Endothelial cell of umbilical vein (primary cell): ENCODE results near the gene PTGDS. TPM values are rescaled to one million over a fixed set of nuclear protein-coding genes. Genes with fewer than 3 reads are reported as not detected.

ENCODE experiments used
- BruUV-seq: library from RNA; stranded (reverse); fragments of 400-500 nt; replicated peaks from 2 replicates; lab custom pipeline; 2021; lab: Mats Ljungman, UMichigan
- CTCF ChIA-PET: fragments of 300-600, 350-600 bp; sonication (Branson Sonifier 250); formaldehyde crosslinking; loops from one replicate; lab custom pipeline; 2021; ENCODE audit warnings: antibody characterized with exemption, inconsistent platforms; lab: Charles Lee
- POLR2A ChIA-PET: fragments of 300-600, 350-600 bp; sonication (Branson Sonifier 250); formaldehyde crosslinking; loops from one replicate; lab custom pipeline; 2021; ENCODE audit warnings: antibody characterized with exemption, inconsistent platforms; lab: Charles Lee
- DNase-seq: peaks from one replicate; pipeline ENCODE4 v3.0.0-alpha.2; 2011; ENCODE audit warnings: low read depth, low spot score
- FAIRE-seq: peaks from 2 replicates; lab custom pipeline; 2011; peaks lifted over from hg19 to GRCh38; lab: Jason Lieb, UNC
- H2AFZ ChIP-seq: 2 replicates; pipeline ENCODE4 v1.6.0; 2012; ENCODE audit warnings: low read depth, low read length, control low read depth, inconsistent platforms
- H3K27ac ChIP-seq: 2 replicates; pipeline ENCODE4 v1.5.1; 2011; ENCODE audit warnings: low read depth, mild to moderate bottlenecking, control low read depth, low read length, moderate library complexity; ENCODE audit not compliant: insufficient read depth
- H3K27me3 ChIP-seq, 2 experiments: 2 replicates each; pipeline versions ENCODE4 v1.6.0 to v1.6.1; 2011; ENCODE audit warnings: low read length in 2 of 2, mixed read lengths in 1 of 2; ENCODE audit not compliant: control insufficient read depth in 2 of 2, insufficient read depth in 2 of 2
- H3K36me3 ChIP-seq, 2 experiments: 2 replicates in 1 of 2; 3 replicates in 1 of 2; pipeline ENCODE4 v1.5.1; 2011; ENCODE audit warnings: low read length in 2 of 2, mild to moderate bottlenecking in 1 of 2, moderate library complexity in 1 of 2; ENCODE audit not compliant: control insufficient read depth in 2 of 2, insufficient read depth in 2 of 2; ENCODE audit errors: extremely low read depth in 1 of 2
- H3K4me1 ChIP-seq: 3 replicates; pipeline ENCODE4 v1.5.1; 2011; ENCODE audit warnings: mild to moderate bottlenecking, low read length; ENCODE audit not compliant: control insufficient read depth, insufficient read depth; ENCODE audit errors: extremely low read depth
- H3K4me2 ChIP-seq: 2 replicates; pipeline ENCODE4 v1.6.1; 2011; ENCODE audit warnings: low read length, control low read depth, mixed read lengths; ENCODE audit not compliant: insufficient read depth
- H3K4me3 ChIP-seq, 3 experiments: fragments of 200-600 bp in 1 of 3; sonication (generic), shearing (Covaris generic) in 1 of 3; replicated peaks in 1 of 3; 2 replicates each; pipeline ENCODE4 v1.5.1; 2011 to 2016; ENCODE audit warnings: control low read depth in 3 of 3, low read length in 3 of 3, mild to moderate bottlenecking in 2 of 3, inconsistent platforms in 1 of 3, low read depth in 1 of 3, moderate library complexity in 1 of 3; ENCODE audit not compliant: insufficient read depth in 1 of 3
- H3K79me2 ChIP-seq: 2 replicates; pipeline ENCODE4 v1.6.0; 2012; ENCODE audit warnings: low read length, inconsistent platforms; ENCODE audit not compliant: control insufficient read depth, insufficient read depth
- H3K9ac ChIP-seq: replicated peaks from 2 replicates; pipeline ENCODE3; 2011; ENCODE audit warnings: low read length, control low read depth; ENCODE audit not compliant: insufficient read depth; ENCODE audit errors: extremely low read depth
- H3K9me1 ChIP-seq: replicated peaks from 3 replicates; pipeline ENCODE4 v1.6.0; 2011; ENCODE audit warnings: mild to moderate bottlenecking, low read length; ENCODE audit not compliant: control insufficient read depth, insufficient read depth; ENCODE audit errors: extremely low read depth
- H3K9me3 ChIP-seq: replicated peaks from 2 replicates; pipeline ENCODE4 v1.5.1; 2012; ENCODE audit warnings: low read length, inconsistent platforms; ENCODE audit not compliant: control insufficient read depth, insufficient read depth
- H4K20me1 ChIP-seq: replicated peaks from 2 replicates; pipeline ENCODE3; 2011; ENCODE audit warnings: mild to moderate bottlenecking, low read length; ENCODE audit not compliant: control insufficient read depth, insufficient read depth; ENCODE audit errors: extremely low read depth
- CTCF ChIP-seq, 2 donors: IDR thresholded peaks; 1 replicate in 1 of 2; 2 replicates in 1 of 2; pipeline ENCODE4 v1.5.1; 2011; ENCODE audit warnings: low read length in 2 of 2, mild to moderate bottlenecking in 2 of 2, moderate library complexity in 2 of 2, control low read depth in 1 of 2, inconsistent platforms in 1 of 2, low read depth in 1 of 2; ENCODE audit not compliant: insufficient read depth in 1 of 2; ENCODE audit errors: extremely low read depth in 1 of 2
- EZH2 ChIP-seq: IDR thresholded peaks from 2 replicates; pipeline ENCODE4 v1.6.1; 2012; ENCODE audit warnings: borderline replicate concordance, low read depth, mild to moderate bottlenecking, moderate library complexity, low read length, inconsistent platforms; ENCODE audit not compliant: severe bottlenecking
- FOS ChIP-seq: IDR thresholded peaks from 2 replicates; pipeline ENCODE4 v1.6.1; 2011; ENCODE audit warnings: mild to moderate bottlenecking, low read length, moderate library complexity, borderline replicate concordance; ENCODE audit not compliant: insufficient read depth
- GATA2 ChIP-seq: IDR thresholded peaks from 2 replicates; pipeline ENCODE4 v1.7.0; 2011; ENCODE audit warnings: low read depth, mild to moderate bottlenecking, moderate library complexity, mixed read lengths, low read length; ENCODE audit not compliant: insufficient read length, insufficient read depth
- JUN ChIP-seq: IDR thresholded peaks from 2 replicates; pipeline ENCODE4 v1.6.1; 2011; ENCODE audit warnings: borderline replicate concordance, low read depth; ENCODE audit not compliant: insufficient read length, insufficient read depth
- MAX ChIP-seq: IDR thresholded peaks from 2 replicates; pipeline ENCODE4 v1.6.1; 2011; ENCODE audit not compliant: insufficient read depth, insufficient read length
- MYC ChIP-seq: IDR thresholded peaks from one replicate; pipeline ENCODE4 v1.6.1; 2011; ENCODE audit warnings: mild to moderate bottlenecking, low read depth, low read length
- POLR2A ChIP-seq: IDR thresholded peaks from 2 replicates; pipeline ENCODE4 v1.6.1; 2012; ENCODE audit warnings: low read depth, mild to moderate bottlenecking, control low read depth, low read length
- POLR2AphosphoS5 ChIP-seq: IDR thresholded peaks from 2 replicates; pipeline ENCODE4 v1.6.1; 2012; ENCODE audit warnings: low read depth, mild to moderate bottlenecking, control low read depth, low read length, moderate library complexity; ENCODE audit not compliant: insufficient read depth
- dilution Hi-C: fragments of 300-500 bp; cut with MboI; formaldehyde crosslinking; loops from one replicate; pipeline ENCODE4 v1.15.0; 2019; ENCODE audit warnings: low sequenced_read_pairs; ENCODE audit not compliant: extremely low pct_ligation_motif_present
- intact Hi-C: fragments of 100-400 bp; cut with micrococcal nuclease; formaldehyde crosslinking; loops from one replicate; pipeline ENCODE4 v1.10.0; 2022
- polyA plus RNA-seq, 4 experiments: library from polyadenylated mRNA; depleted of rRNA in 3 of 4; stranded (reverse) in 3 of 4; unstranded in 1 of 4; fragments of >200 nt; gene quantifications; 2 replicates each; pipeline versions ENCODE4 v1.2.1 to v1.2.3, GENCODE V29; 2011 to 2012; ENCODE audit warnings: missing spikeins in 1 of 4
- total RNA-seq: library from RNA; stranded (reverse); gene quantifications from 2 replicates; pipeline ENCODE4 v1.2.3, GENCODE V29; 2021

The PTGDS gene
- total and polyA plus RNA-seq, 2 donors (not counting 3 experiments of a cell fraction or from before 2014, with no cell fraction given): not detected

GRCh38 chr9:136980669-136981478, 3.6 kb downstream of the PTGDS start:
- dilution Hi-C loops (no loop called here), intact Hi-C loops (no loop called here)
- no peak for FAIRE-seq
- H3K9ac ChIP-seq: no peak overlapping the region
- H3K27ac ChIP-seq: peak overlapping the region; percentile 15
- H3K9me3 ChIP-seq: no peaks in the 10 kb centered on the region
- no peak for DNase-seq
- H3K27me3 ChIP-seq: peaks cover 3 to 9% of the 10 kb centered on the region in 2 experiments
- no peak overlapping the region for H3K4me2 ChIP-seq
- POLR2A ChIA-PET: no interaction called here
- CTCF ChIA-PET: interaction anchor here (0.6 kb wide), 1 partner anchor 15 kb away, joined by 3 read pairs; the partner anchor contains the start of gene CLIC3
- H3K79me2 ChIP-seq: no peaks in the 10 kb centered on the region
- H3K9me1 ChIP-seq: no peaks in the 10 kb centered on the region
- no peak for TF ChIP-seq EZH2
- no peak for TF ChIP-seq JUN
- TF ChIP-seq CTCF (IDR thresholded peaks at IDR 0.05; ENCODE audit: extremely low read depth in 1 of 2, insufficient read depth in 1 of 2, low read depth in 1 of 2, low read length in 2 of 2): no peak
- TF ChIP-seq GATA2: no peak
- no peak for TF ChIP-seq MAX
- TF ChIP-seq POLR2AphosphoS5: no peak
- TF ChIP-seq MYC: no peak
- TF ChIP-seq POLR2A: no peak
- no peak for TF ChIP-seq FOS
- H4K20me1 ChIP-seq: no peaks in the 10 kb centered on the region
- no peaks in the 10 kb centered on the region for H3K36me3 ChIP-seq
- BruUV-seq: no TSS peak
- H3K4me1 ChIP-seq: peaks cover 4% of the 10 kb centered on the region
- H2AFZ ChIP-seq: no peak overlapping the region
- no peak overlapping the region for H3K4me3 ChIP-seq
